Kidney (tissue), 14 donors: ENCODE data around the gene BUB1B. TPM values are rescaled to one million over a fixed set of nuclear protein-coding genes. Genes with fewer than 3 reads are reported as not detected.

Experiments used
- DNase-seq, 5 donors: peaks; one replicate each; pipeline ENCODE4 v3.0.0-alpha.2; 2013 to 2020
- FAIRE-seq: peaks from 2 replicates; lab custom pipeline; 2012; peaks lifted over from hg19 to GRCh38; lab: Jason Lieb, UNC
- H3K27ac ChIP-seq, 2 donors: one replicate each; pipeline ENCODE4 v1.7.0; 2013; ENCODE audit warnings: low read depth in 2 of 2, low read length in 2 of 2, inconsistent platforms in 1 of 2
- H3K27me3 ChIP-seq: one replicate; pipeline ENCODE4 v1.7.1; 2013; ENCODE audit warnings: low read length, inconsistent platforms; ENCODE audit not compliant: control insufficient read depth, insufficient read depth
- H3K36me3 ChIP-seq, 3 donors: one replicate each; pipeline versions ENCODE4 v1.7.0 to v1.7.1; 2013; ENCODE audit warnings: low read length in 3 of 3, control low read depth in 1 of 3, inconsistent platforms in 1 of 3; ENCODE audit not compliant: insufficient read depth in 3 of 3, control insufficient read depth in 2 of 3
- H3K4me1 ChIP-seq, 3 donors: one replicate each; pipeline versions ENCODE4 v1.7.0 to v1.7.1; 2013; ENCODE audit warnings: low read length in 3 of 3, inconsistent platforms in 1 of 3, low read depth in 1 of 3; ENCODE audit not compliant: control insufficient read depth in 2 of 3, insufficient read depth in 2 of 3
- H3K4me3 ChIP-seq, 3 donors: one replicate each; pipeline versions ENCODE4 v1.7.0 to v1.8.1; 2013; ENCODE audit warnings: low read length in 3 of 3, control low read depth in 1 of 3, inconsistent platforms in 1 of 3
- H3K9ac ChIP-seq, 3 donors: one replicate each; pipeline versions ENCODE4 v1.7.0 to v1.7.1; 2013; ENCODE audit warnings: low read length in 3 of 3, control low read depth in 1 of 3, inconsistent platforms in 1 of 3
- H3K9me3 ChIP-seq, 3 donors: one replicate each; pipeline versions ENCODE4 v1.7.0 to v1.7.1; 2013; ENCODE audit warnings: low read length in 3 of 3, control low read depth in 1 of 3, inconsistent platforms in 1 of 3; ENCODE audit not compliant: control insufficient read depth in 2 of 3, insufficient read depth in 1 of 3
- intact Hi-C: fragments of 100-400 bp; cut with DNase I; formaldehyde crosslinking; loops from one replicate; pipeline ENCODE4 v1.11.1; 2022
- polyA plus RNA-seq: library from polyadenylated mRNA; stranded (reverse); fragments of 350-450 nt; fragmentation: Illumina TruSeq; extraction: RNeasy Lipid Tissue Mini Kit (QIAGEN cat#74804); gene quantifications from one replicate; pipeline ENCODE4 v1.2.3, GENCODE V29; 2014; ENCODE audit warnings: low read depth, low replicate concordance; ENCODE audit not compliant: insufficient read depth
- total RNA-seq: library from RNA; stranded (reverse); fragmentation: NEBNext Ultra II Directional; extraction: Animal tissue kit (Norgen Biotek cat#: 25700); gene quantifications from one replicate; pipeline ENCODE4 v1.2.1, GENCODE V29; 2021
- TF ChIP-seq, protein P1 (sequence below): IDR thresholded peaks from 3 replicates; pipeline ENCODE4 v1.5.1; 2012; ENCODE audit warnings: mild to moderate bottlenecking, moderate library complexity, borderline replicate concordance; ENCODE audit not compliant: insufficient read depth; ENCODE audit errors: extremely low read depth
- donor health status: control.
- donor health status: control.
- donor health status: control.
- donor health status: control.
- donor health status: control.
- donor health status: DM: yes; HTN: yes; CAD: no.
- donor health status: Normal renal cell carcinoma (clear cell type).

The BUB1B gene
- total and polyA plus RNA-seq, 2 donors from 2014 or later: 0.69 to 0.94 TPM

DNA sequence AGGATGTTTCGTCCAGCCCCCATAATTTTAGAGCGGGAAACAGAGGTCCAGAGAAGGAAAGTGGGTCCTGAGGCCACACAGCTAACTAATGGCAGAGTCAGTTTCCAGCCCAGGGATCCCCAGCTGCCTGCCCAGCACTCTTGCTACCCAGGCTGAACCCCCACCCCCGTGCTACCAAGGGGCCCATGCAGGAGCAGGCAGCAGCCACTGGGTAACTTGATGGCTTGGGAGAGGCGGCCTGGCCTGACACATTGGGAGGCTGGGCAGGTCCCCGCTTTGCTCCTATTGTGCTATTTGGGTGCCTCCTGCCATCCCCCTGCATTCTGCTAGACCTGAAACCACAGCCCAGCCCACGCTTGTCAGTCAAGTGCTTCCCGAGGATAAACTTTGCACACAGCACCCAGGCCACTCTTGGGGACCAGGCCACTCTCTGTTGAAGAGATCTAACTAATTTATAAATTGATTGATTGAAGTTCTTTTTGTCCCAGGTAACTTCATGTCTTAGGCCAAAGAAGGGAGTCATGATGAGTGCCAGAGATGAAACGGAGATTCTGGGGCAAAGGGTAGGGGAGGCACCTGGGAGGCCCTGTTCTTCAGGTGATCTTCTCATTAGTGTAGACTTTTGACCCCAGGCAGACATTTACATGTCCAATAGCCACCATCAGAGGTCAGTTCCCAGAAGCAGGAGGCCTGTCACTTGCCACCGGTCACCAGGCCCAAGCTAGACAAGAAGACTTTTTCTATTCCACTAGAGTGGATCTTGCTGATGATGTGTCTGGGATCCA is 85.0 kb downstream of the BUB1B start:
- TF ChIP-seq, protein P1, sequence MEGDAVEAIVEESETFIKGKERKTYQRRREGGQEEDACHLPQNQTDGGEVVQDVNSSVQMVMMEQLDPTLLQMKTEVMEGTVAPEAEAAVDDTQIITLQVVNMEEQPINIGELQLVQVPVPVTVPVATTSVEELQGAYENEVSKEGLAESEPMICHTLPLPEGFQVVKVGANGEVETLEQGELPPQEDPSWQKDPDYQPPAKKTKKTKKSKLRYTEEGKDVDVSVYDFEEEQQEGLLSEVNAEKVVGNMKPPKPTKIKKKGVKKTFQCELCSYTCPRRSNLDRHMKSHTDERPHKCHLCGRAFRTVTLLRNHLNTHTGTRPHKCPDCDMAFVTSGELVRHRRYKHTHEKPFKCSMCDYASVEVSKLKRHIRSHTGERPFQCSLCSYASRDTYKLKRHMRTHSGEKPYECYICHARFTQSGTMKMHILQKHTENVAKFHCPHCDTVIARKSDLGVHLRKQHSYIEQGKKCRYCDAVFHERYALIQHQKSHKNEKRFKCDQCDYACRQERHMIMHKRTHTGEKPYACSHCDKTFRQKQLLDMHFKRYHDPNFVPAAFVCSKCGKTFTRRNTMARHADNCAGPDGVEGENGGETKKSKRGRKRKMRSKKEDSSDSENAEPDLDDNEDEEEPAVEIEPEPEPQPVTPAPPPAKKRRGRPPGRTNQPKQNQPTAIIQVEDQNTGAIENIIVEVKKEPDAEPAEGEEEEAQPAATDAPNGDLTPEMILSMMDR: no peak
- H3K36me3 ChIP-seq: no peaks in the 10 kb centered on the region
- DNase-seq: no peak
- no peaks in the 10 kb centered on the region for H3K9me3 ChIP-seq
- H3K4me1 ChIP-seq: peaks cover 0 to 4% (median 0%) of the 10 kb centered on the region in 3 donors
- no peak overlapping the region for H3K4me3 ChIP-seq
- H3K9ac ChIP-seq: no peak overlapping the region
- intact Hi-C loops: no loop called here
- no peak for FAIRE-seq
- peak overlapping the region in 1 of 2 donors; percentile 43 for H3K27ac ChIP-seq
- H3K27me3 ChIP-seq: no peaks in the 10 kb centered on the region

- H3K4me3 ChIP-seq: no peak overlapping the region
- no peak overlapping the region for H3K9ac ChIP-seq
- intact Hi-C loops: no loop called here
- no peaks in the 10 kb centered on the region for H3K9me3 ChIP-seq
- no peak for FAIRE-seq
- TF ChIP-seq, protein P1: no peak
- peak in 2 of 5 donors; percentile 36 to 40 for DNase-seq
- no peaks in the 10 kb centered on the region for H3K36me3 ChIP-seq
- no peak overlapping the region for H3K27ac ChIP-seq
- H3K27me3 ChIP-seq: no peaks in the 10 kb centered on the region
- H3K4me1 ChIP-seq: peaks cover 0 to 3% (median 0%) of the 10 kb centered on the region in 3 donors
Observed at GRCh38 chr15:40246496-40247280, 85.8 kb downstream of the BUB1B start.

DNA sequence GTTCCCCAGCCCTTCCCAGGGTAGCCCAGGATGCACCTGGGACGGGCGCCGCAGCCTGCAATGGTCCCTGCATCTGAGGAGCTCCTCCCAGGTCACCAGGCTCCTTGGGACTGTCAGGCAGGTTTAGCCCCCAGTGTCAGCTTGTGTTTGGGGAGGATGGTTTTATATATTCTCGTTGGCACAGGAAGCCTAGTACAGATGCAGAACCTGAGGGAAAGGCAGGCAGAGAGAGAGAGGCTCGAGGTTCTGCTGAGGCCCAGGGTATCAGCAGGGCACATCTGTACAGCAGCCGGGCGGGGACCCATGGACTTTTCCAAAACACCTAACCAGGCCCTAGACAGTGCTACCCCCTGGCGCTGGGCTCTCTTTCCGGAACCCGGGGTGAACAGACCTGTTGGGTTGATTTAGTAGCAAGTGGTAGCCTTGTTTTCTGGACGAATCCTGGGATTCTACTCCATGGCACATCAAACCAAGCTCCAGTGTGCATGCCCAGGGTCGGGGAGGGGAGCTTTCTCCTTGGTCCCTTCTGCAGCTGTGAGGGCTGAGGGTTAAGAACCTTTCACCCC is 86.6 kb downstream of the BUB1B start:
- Histone ChIP-seq H3K36me3 (no peaks in the 10 kb centered on the region), H3K27me3 (no peaks in the 10 kb centered on the region), H3K9me3 (no peaks in the 10 kb centered on the region), H3K4me1 (peaks cover 0 to 3% (median 0%) of the 10 kb centered on the region in 3 donors), H3K27ac (no peak overlapping the region), H3K4me3 (no peak overlapping the region), H3K9ac (no peak overlapping the region)
- TF ChIP-seq, protein P1: no peak
- intact Hi-C loops: no loop called here
- peak in 1 of 5 donors; percentile 45 for DNase-seq
- FAIRE-seq: no peak
